GM12878 (cell line): ENCODE measurements around the gene MROH8. TPM values are rescaled to one million over a fixed set of nuclear protein-coding genes. Genes with fewer than 3 reads are reported as not detected.

Experiments used
- CHD1 ChIP-seq: IDR thresholded peaks from 2 replicates; pipeline ENCODE4 v1.6.1; 2012; ENCODE audit warnings: low read depth, low read length, improper control_type of control experiment
- CREM ChIP-seq: IDR thresholded peaks from 2 replicates; pipeline ENCODE4 v1.6.1; 2014; ENCODE audit warnings: antibody characterized with exemption, low read depth
- FOS ChIP-seq: IDR thresholded peaks from 3 replicates; pipeline ENCODE4 v1.6.1; 2011; ENCODE audit warnings: borderline replicate concordance; ENCODE audit not compliant: insufficient read length; ENCODE audit errors: extremely low read depth
- GATAD2B ChIP-seq: fragments of 450-650 bp; conservative IDR thresholded peaks from 2 replicates; pipeline ENCODE4 v1.6.1; 2017; ENCODE audit warnings: low read depth, mild to moderate bottlenecking, moderate library complexity
- MEF2B ChIP-seq: fragments of 450-650 bp; IDR thresholded peaks from 2 replicates; pipeline ENCODE4 v1.6.1; 2018; ENCODE audit warnings: mild to moderate bottlenecking, moderate library complexity; ENCODE audit not compliant: partially characterized antibody, poor library complexity, severe bottlenecking
- NR2C1 ChIP-seq: fragments of 450-650 bp; IDR thresholded peaks from 2 replicates; pipeline ENCODE4 v1.6.1; 2017; ENCODE audit warnings: antibody characterized with exemption, mild to moderate bottlenecking, moderate library complexity
- PAX5 ChIP-seq: IDR thresholded peaks from 2 replicates; pipeline ENCODE4 v1.6.1; 2011; ENCODE audit warnings: low read depth, low read length, borderline replicate concordance
- POLR2AphosphoS5 ChIP-seq: IDR thresholded peaks from 2 replicates; pipeline ENCODE4 v1.6.1; 2011; ENCODE audit warnings: mild to moderate bottlenecking, low read length, inconsistent platforms
- SKIL ChIP-seq: fragments of 450-650 bp; IDR thresholded peaks from 2 replicates; pipeline ENCODE4 v1.6.1; 2017; ENCODE audit warnings: mild to moderate bottlenecking, low read depth, inconsistent platforms; ENCODE audit not compliant: poor library complexity, severe bottlenecking
- TCF7 ChIP-seq: IDR thresholded peaks from 2 replicates; pipeline ENCODE4 v1.6.1; 2014; ENCODE audit warnings: antibody characterized with exemption, borderline replicate concordance
- ZBTB4 ChIP-seq: fragments of 450-650 bp; formaldehyde crosslinking; IDR thresholded peaks from 2 replicates; pipeline ENCODE4 v1.4.0; 2022; ENCODE audit warnings: mild to moderate bottlenecking, moderate library complexity
- ZNF217 ChIP-seq: fragments of 450-650 bp; IDR thresholded peaks from 2 replicates; pipeline ENCODE4 v1.6.1; 2017; ENCODE audit warnings: antibody characterized with exemption, mild to moderate bottlenecking
- polyA plus RNA-seq, 11 experiments: library from polyadenylated mRNA; depleted of rRNA in 4 of 11; unstranded in 6 of 11; stranded (reverse) in 5 of 11; fragments of >200 nt; fragmentation: Nextera tagmentation in 4 of 11; fragmentation: Illumina TruSeq in 1 of 11; extraction: Ambion mirVana in 4 of 11; extraction: Trizol in 1 of 11; gene quantifications; 1 replicate in 1 of 11; 2 replicates in 10 of 11; pipeline versions ENCODE4 v1.2.1 to v1.2.3, GENCODE V29; 2011 to 2016; ENCODE audit warnings: inconsistent platforms in 2 of 11, missing spikeins in 2 of 11, low read depth in 1 of 11
- total RNA-seq, 4 experiments: library from RNA; depleted of rRNA in 3 of 4; stranded (reverse); fragments of >200 nt in 3 of 4; fragmentation: Illumina TruSeq in 1 of 4; extraction: Trizol in 1 of 4; gene quantifications; 2 replicates each; pipeline versions ENCODE4 v1.2.1 to v1.2.3, GENCODE V29; 2013 to 2021
- TF ChIP-seq, protein P1 (sequence below): fragments of 450-650 bp; IDR thresholded peaks from 2 replicates; pipeline ENCODE4 v1.6.1; 2014; ENCODE audit warnings: mild to moderate bottlenecking
- TF ChIP-seq, protein P2 (sequence below): fragments of 450-650 bp; IDR thresholded peaks from 2 replicates; pipeline ENCODE4 v1.6.1; 2017; ENCODE audit warnings: mild to moderate bottlenecking, moderate library complexity
- TF ChIP-seq, protein P3 (sequence below): IDR thresholded peaks from 2 replicates; pipeline ENCODE4 v1.6.1; 2012; ENCODE audit warnings: low read depth, low read length, improper control_type of control experiment

MROH8 gene
- total and polyA plus RNA-seq, 10 of the 15 experiments (the other 5 are each of a cell fraction or from before 2014, with no cell fraction given), result 0.16 to 2.8 (median 1.8) TPM

- TF ChIP-seq POLR2AphosphoS5, result peak; percentile 81; the same call in 1 of the 2 replicates
- TF ChIP-seq NR2C1, result peak; percentile 68
- TF ChIP-seq FOS, result no peak
- TF ChIP-seq, protein P1, sequence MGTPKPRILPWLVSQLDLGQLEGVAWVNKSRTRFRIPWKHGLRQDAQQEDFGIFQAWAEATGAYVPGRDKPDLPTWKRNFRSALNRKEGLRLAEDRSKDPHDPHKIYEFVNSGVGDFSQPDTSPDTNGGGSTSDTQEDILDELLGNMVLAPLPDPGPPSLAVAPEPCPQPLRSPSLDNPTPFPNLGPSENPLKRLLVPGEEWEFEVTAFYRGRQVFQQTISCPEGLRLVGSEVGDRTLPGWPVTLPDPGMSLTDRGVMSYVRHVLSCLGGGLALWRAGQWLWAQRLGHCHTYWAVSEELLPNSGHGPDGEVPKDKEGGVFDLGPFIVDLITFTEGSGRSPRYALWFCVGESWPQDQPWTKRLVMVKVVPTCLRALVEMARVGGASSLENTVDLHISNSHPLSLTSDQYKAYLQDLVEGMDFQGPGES, result 0 out of 2 replicates have a peak, but pooled peaks have one; percentile 54
- peak; percentile 84 for TF ChIP-seq MEF2B
- peak; percentile 88 for TF ChIP-seq CREM
- TF ChIP-seq, protein P2, sequence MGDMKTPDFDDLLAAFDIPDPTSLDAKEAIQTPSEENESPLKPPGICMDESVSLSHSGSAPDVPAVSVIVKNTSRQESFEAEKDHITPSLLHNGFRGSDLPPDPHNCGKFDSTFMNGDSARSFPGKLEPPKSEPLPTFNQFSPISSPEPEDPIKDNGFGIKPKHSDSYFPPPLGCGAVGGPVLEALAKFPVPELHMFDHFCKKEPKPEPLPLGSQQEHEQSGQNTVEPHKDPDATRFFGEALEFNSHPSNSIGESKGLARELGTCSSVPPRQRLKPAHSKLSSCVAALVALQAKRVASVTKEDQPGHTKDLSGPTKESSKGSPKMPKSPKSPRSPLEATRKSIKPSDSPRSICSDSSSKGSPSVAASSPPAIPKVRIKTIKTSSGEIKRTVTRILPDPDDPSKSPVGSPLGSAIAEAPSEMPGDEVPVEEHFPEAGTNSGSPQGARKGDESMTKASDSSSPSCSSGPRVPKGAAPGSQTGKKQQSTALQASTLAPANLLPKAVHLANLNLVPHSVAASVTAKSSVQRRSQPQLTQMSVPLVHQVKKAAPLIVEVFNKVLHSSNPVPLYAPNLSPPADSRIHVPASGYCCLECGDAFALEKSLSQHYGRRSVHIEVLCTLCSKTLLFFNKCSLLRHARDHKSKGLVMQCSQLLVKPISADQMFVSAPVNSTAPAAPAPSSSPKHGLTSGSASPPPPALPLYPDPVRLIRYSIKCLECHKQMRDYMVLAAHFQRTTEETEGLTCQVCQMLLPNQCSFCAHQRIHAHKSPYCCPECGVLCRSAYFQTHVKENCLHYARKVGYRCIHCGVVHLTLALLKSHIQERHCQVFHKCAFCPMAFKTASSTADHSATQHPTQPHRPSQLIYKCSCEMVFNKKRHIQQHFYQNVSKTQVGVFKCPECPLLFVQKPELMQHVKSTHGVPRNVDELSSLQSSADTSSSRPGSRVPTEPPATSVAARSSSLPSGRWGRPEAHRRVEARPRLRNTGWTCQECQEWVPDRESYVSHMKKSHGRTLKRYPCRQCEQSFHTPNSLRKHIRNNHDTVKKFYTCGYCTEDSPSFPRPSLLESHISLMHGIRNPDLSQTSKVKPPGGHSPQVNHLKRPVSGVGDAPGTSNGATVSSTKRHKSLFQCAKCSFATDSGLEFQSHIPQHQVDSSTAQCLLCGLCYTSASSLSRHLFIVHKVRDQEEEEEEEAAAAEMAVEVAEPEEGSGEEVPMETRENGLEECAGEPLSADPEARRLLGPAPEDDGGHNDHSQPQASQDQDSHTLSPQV, result no peak
- TF ChIP-seq ZNF217, result peak; percentile 54; the same call in 1 of the 2 replicates
- TF ChIP-seq GATAD2B, result peak; percentile 78; the same call in 1 of the 2 replicates
- TF ChIP-seq ZBTB4 (CRISPR knock-in tag), result no peak
- peak; percentile 67 for TF ChIP-seq TCF7
- TF ChIP-seq CHD1, result no peak
- peak; percentile 87 for TF ChIP-seq SKIL
- TF ChIP-seq, protein P3, sequence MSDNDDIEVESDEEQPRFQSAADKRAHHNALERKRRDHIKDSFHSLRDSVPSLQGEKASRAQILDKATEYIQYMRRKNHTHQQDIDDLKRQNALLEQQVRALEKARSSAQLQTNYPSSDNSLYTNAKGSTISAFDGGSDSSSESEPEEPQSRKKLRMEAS, result no peak
- TF ChIP-seq PAX5, result no peak; the same call in 1 of the 2 replicates
Measured at GRCh38 chr20:37095599-37096414, 83.5 kb downstream of the MROH8 start, which contains the start of gene RBL1 (continued).
